GM21825 (cell line): ENCODE data around the gene CLCN4.

ENCODE experiments used
- ATAC-seq: cut with Tn5 transposase; IDR thresholded peaks from one replicate; pipeline ENCODE4 v1.9.1; 2021; ENCODE audit warnings: mild to moderate bottlenecking, moderate library complexity; ENCODE audit not compliant: unreplicated experiment

Gene CLCN4

GRCh38 chrX:10129229-10129628 is 27.5 kb upstream of the CLCN4 start:
- no peak for ATAC-seq

- no peak for ATAC-seq
Measured at GRCh38 chrX:10130354-10130753, 26.4 kb upstream of the CLCN4 start.

- no peak for ATAC-seq
Measured at GRCh38 chrX:10133980-10134676, 22.6 kb upstream of the CLCN4 start.

GRCh38 chrX:10134921-10135320 is 21.9 kb upstream of the CLCN4 start:
- no peak for ATAC-seq

- no peak for ATAC-seq
Measured at GRCh38 chrX:10135561-10136399, 21.0 kb upstream of the CLCN4 start.

GRCh38 chrX:10138726-10139125 is 18.0 kb upstream of the CLCN4 start:
- ATAC-seq = no peak

GRCh38 chrX:10140264-10140663 is 16.5 kb upstream of the CLCN4 start:
- ATAC-seq = no peak

GRCh38 chrX:10142041-10142599 is 14.7 kb upstream of the CLCN4 start:
- no peak for ATAC-seq

- no peak for ATAC-seq
Measured at GRCh38 chrX:10143071-10143983, 13.4 kb upstream of the CLCN4 start.

GRCh38 chrX:10146346-10146745 is 10.4 kb upstream of the CLCN4 start:
- no peak for ATAC-seq

- ATAC-seq = no peak
Measured at GRCh38 chrX:10152086-10152485, 4.7 kb upstream of the CLCN4 start.

GRCh38 chrX:10155137-10155536 is 1.6 kb upstream of the CLCN4 start:
- ATAC-seq = no peak

- no peak for ATAC-seq
Measured at GRCh38 chrX:10157032-10157341, 212 bp downstream of the CLCN4 start.

GRCh38 chrX:10157543-10157942 is 768 bp downstream of the CLCN4 start:
- no peak for ATAC-seq

- ATAC-seq = no peak
Measured at GRCh38 chrX:10158279-10159144, 1.7 kb downstream of the CLCN4 start.

- no peak for ATAC-seq
Measured at GRCh38 chrX:10159145-10159468, 2.3 kb downstream of the CLCN4 start.

GRCh38 chrX:10160211-10160610 is 3.4 kb downstream of the CLCN4 start:
- ATAC-seq = no peak

GRCh38 chrX:10163031-10163430 is 6.3 kb downstream of the CLCN4 start:
- no peak for ATAC-seq

GRCh38 chrX:10164879-10165278 is 8.1 kb downstream of the CLCN4 start:
- no peak for ATAC-seq

GRCh38 chrX:10165580-10166247 is 8.9 kb downstream of the CLCN4 start:
- no peak for ATAC-seq
